ENCODE measurements around the gene SLC6A6.

SLC6A6 gene

GRCh38 chr3:14508505-14508819 is 106.1 kb downstream of the SLC6A6 start:
- Histone ChIP-seq H3K36me3 (ENCODE audit: control insufficient read depth, insufficient read depth, low read length) (no peaks in the 10 kb centered on the region), H3K27me3 (replicated peaks; ENCODE audit: control insufficient read depth, insufficient read depth, low read length) (no peaks in the 10 kb centered on the region; the same call in none of the 2 replicates), H3K4me3 (replicated peaks; ENCODE audit: low read depth, low read length) (no peak overlapping the region)
- DNase-seq (ENCODE audit: extremely low read depth, insufficient read length): no peak
- TF ChIP-seq CTCF (IDR thresholded peaks at IDR 0.05; ENCODE audit: insufficient read depth, low read length, poor library complexity, severe bottlenecking): no peak

DNA sequence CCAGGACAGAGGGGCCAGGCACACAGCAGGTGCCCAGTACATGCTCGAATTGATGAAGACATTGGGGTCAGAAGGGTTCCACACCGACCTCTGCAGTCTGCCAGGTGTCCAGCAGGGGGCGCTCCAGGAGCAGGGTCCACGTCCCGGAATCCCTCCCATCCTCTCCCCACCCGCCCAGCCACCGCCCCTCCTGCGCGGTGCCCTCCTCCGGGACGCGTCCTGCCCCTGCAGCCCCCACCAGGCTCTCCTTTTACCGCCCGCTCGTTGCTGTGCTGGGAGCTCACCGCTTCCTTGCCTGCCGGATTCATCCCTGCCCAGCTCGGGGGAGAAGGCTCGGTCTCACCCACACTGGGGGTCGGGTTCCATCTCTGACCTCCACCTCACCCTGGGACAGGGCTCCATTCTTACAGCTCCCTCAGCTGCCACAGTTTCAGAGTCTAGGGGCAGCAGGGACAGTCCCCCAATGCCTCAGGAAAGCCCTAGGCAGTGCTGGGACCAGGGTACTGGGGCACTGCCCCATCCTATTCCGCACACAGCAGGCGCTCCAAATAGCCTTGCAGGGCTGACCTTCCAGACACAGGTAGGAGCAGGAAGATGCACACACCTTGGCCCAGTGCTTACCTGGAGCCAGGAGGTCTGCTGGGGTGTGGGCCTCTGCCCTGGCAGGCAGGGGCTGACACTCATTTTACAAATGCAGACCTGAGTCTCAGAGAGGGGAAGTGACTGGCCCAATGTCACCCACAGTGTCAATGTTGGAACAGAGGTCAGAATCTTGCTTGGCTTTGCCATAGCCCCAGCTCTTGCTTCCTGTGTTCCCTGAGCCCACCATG is 106.8 kb downstream of the SLC6A6 start:
- Histone ChIP-seq H3K4me3 (replicated peaks; ENCODE audit: low read depth, low read length) (no peak overlapping the region), H3K36me3 (ENCODE audit: control insufficient read depth, insufficient read depth, low read length) (no peaks in the 10 kb centered on the region), H3K27me3 (replicated peaks; ENCODE audit: control insufficient read depth, insufficient read depth, low read length) (no peaks in the 10 kb centered on the region; the same call in none of the 2 replicates)
- DNase-seq (ENCODE audit: extremely low read depth, insufficient read length): peak; percentile 44
- TF ChIP-seq CTCF (IDR thresholded peaks at IDR 0.05; ENCODE audit: insufficient read depth, low read length, poor library complexity, severe bottlenecking): peak; percentile 93

GRCh38 chr3:14509796-14510100 is 107.3 kb downstream of the SLC6A6 start:
- no peaks in the 10 kb centered on the region for H3K36me3 ChIP-seq (ENCODE audit: control insufficient read depth, insufficient read depth, low read length)
- DNase-seq (ENCODE audit: extremely low read depth, insufficient read length): no peak
- no peak for TF ChIP-seq CTCF (IDR thresholded peaks at IDR 0.05; ENCODE audit: insufficient read depth, low read length, poor library complexity, severe bottlenecking)
- no peaks in the 10 kb centered on the region; the same call in none of the 2 replicates for H3K27me3 ChIP-seq (replicated peaks; ENCODE audit: control insufficient read depth, insufficient read depth, low read length)
- no peak overlapping the region for H3K4me3 ChIP-seq (replicated peaks; ENCODE audit: low read depth, low read length)

DNA sequence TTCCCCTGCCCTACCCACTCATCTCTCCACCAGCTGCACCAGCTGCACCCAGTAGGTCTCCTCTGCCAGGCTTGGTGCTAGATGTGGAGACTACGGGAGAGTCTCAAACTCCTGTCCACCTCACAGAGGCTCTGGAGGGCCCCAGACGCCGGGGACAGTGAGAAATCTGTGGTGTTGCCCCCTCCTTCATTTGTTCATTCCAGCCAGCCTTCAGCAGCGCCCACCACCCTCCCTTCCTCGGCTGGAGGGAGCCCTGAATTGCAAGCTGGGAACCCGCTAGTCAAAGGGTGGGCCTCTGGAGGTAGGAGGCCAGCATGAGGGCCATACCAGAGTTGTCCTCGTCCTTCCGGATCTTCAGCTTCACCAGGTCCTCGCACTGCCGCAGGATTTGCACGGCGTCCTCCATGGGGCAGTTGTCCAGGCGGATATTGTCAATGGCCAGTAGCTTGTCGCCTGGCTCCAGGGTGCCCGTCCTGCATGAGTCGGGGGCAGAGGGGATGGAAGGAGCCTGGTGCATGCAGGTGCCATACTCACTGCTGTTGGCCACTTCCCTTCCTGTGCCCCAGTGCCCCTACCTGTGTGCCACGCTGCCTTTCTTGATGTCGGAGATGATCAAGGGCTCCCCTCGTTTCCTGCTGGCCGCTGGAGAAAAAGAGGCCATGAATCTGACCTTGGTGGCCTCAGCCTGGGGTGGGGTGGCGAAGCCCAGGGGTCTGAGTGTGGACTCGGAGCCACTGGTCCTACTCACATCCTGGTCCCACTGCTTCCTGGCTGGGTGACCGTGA is 108.6 kb downstream of the SLC6A6 start:
- TF ChIP-seq CTCF (IDR thresholded peaks at IDR 0.05; ENCODE audit: insufficient read depth, low read length, poor library complexity, severe bottlenecking): no peak
- Histone ChIP-seq H3K4me3 (replicated peaks; ENCODE audit: low read depth, low read length) (no peak overlapping the region), H3K36me3 (ENCODE audit: control insufficient read depth, insufficient read depth, low read length) (no peaks in the 10 kb centered on the region), H3K27me3 (replicated peaks; ENCODE audit: control insufficient read depth, insufficient read depth, low read length) (no peaks in the 10 kb centered on the region; the same call in none of the 2 replicates)
- DNase-seq (ENCODE audit: extremely low read depth, insufficient read length): no peak

DNA sequence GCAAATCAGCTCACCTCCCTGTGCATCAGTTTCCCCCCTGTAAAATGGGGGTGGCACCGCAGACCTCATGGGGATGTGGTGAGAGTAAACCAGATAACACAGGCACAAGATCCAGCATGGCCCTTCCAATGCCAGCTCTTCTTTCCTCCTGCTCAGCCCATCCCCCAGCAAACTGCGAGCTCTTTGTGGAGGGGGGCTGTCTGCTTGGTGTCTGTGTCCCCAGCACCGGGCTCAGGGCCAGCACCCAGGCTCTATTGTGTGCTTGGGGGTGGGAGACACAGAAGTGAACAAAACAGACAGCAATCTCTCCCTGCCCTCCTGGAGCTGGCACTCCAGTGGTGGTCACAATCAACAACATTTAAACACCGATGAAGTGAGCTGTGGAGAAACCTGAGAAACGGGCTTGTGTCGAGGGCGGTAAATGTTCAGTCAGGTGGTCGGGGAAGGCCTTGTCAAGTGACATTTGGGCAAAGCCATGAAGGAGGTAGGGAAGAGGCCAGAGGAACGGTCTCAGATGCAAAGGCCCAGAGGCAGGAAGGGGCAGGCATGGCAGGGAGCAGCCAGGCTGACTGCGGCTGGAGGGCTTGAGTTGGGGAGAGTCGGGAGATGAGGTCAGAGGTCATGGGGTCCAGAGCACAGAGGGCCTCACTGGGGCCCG is 109.3 kb downstream of the SLC6A6 start:
- Histone ChIP-seq H3K4me3 (replicated peaks; ENCODE audit: low read depth, low read length) (no peak overlapping the region), H3K36me3 (ENCODE audit: control insufficient read depth, insufficient read depth, low read length) (no peaks in the 10 kb centered on the region), H3K27me3 (replicated peaks; ENCODE audit: control insufficient read depth, insufficient read depth, low read length) (no peaks in the 10 kb centered on the region; the same call in none of the 2 replicates)
- TF ChIP-seq CTCF (IDR thresholded peaks at IDR 0.05; ENCODE audit: insufficient read depth, low read length, poor library complexity, severe bottlenecking): no peak
- DNase-seq (ENCODE audit: extremely low read depth, insufficient read length): no peak

Measured in GM06990 (cell line).